SU-DHL-6 (cell line): ENCODE data around the gene KRT16.

Source experiments
- CTCF ChIP-seq: fragments of 200-600 bp; sonication (generic); IDR thresholded peaks from one replicate; pipeline ENCODE4 v1.5.1; 2017; ENCODE audit warnings: antibody characterized with exemption, mild to moderate bottlenecking, low read length, moderate library complexity; ENCODE audit not compliant: insufficient read depth, poor library complexity, severe bottlenecking
- EZH2phosphoT487 ChIP-seq: fragments of 200-600 bp; sonication (generic), shearing (Covaris generic); conservative IDR thresholded peaks from 2 replicates; pipeline ENCODE4 v1.6.1; 2018; ENCODE audit warnings: mild to moderate bottlenecking, antibody characterized with exemption, low read length, moderate library complexity, mixed read lengths

- TF ChIP-seq CTCF = no peak
- TF ChIP-seq EZH2phosphoT487 = no peak
Observed at GRCh38 chr17:41592601-41593305, 19.8 kb downstream of the KRT16 start.
